ENCODE data around the gene RAB44.

DNA sequence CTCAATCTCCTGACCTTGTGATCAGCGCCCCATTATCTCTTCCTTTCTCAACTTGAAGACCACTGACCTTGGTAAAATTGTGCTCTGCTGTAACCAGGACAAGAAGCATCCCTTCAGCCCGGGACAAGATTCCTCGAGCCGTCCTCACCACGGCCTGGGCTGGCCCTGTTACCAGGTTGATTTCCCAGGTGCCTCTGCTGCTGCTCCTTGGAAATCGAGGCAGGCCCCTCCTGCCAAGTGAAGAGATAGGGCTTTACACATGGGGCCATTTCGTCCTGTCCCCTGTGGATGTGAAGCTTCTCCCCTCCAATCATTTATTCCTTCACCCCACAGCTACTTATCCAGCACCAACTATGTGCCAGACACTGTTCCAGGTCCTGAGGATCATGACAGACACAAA is 21.5 kb downstream of the RAB44 start:
- TF ChIP-seq GATA2 (IDR thresholded peaks at IDR 0.05; ENCODE audit: low read depth, low read length) (no peak), GATA3 (IDR thresholded peaks at IDR 0.05; ENCODE audit: low read depth, low read length) (no peak)

Data from SH-SY5Y (cell line).